GM19468 (cell line): ENCODE data around the gene RNF130.

Source experiments
- ATAC-seq: cut with Tn5 transposase; IDR thresholded peaks from one replicate; pipeline ENCODE4 v1.9.1; 2021; ENCODE audit warnings: mild to moderate bottlenecking, moderate library complexity, moderate number of reproducible peaks; ENCODE audit not compliant: unreplicated experiment; ENCODE audit errors: extremely low read depth

Gene RNF130

DNA sequence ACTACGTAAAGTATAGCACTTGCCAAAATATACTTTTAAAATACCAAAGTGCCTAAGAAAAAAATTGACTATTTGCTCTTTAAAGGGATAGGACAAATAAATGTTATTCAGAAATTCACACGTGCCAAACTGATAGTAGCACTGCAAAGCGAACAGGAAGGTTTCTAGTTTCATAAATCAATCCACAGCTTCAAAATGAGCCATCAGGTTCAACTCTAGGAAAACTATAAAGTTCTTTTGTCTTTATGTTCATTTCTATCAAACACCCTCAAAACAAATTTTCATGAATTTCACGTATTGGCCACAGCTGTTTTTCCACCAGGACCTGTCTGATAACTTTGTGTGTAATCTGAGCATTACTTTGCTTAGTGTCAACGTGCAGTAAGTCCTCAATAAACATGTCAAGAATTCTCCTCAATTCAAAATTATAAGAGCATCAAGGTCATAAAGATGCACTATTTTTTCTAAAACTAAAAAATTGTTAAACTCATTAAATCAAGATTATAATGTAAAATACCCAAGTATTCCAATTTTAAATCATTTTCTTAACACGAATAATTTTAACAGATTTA, 3.0 kb downstream of the RNF130 start:
- no peak for ATAC-seq

DNA sequence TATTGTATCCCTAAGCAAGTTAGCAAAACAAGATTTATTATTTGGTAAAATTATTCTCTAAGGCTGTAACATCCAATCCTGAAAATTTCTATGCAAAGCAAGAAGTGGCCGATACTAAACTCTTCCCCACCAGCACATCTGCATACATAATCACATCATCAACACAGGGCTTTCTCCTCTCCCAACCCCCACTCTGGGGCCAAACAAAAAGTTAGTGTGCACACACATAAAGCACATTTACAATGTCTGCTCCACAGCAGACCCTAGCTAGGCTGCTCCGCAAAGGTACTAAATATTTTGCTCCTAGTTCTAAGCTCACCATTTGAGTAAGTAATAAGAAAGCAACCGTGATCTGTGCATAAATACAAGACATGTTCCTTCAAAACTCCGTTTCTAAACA, 3.6 kb downstream of the RNF130 start:
- no peak for ATAC-seq

DNA sequence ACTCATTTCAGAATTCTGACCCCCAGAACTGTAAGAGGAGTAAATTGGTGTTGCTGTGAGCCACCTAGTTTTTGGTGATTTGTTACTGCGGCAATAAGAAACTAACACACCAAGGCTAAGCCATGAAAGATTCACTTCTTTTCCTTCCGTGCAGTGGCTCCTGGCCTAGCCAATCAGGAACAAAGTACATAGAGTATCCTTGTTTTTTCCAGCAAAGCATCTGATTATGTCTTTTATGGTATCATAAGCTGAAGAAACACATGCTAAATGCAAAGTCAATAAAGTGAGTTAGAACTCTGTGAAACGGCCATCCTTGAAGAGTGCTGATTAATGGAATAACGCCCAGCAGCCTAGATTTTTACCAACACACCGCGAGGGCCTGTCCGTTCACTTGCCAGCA, 11.4 kb downstream of the RNF130 start:
- ATAC-seq: no peak

DNA sequence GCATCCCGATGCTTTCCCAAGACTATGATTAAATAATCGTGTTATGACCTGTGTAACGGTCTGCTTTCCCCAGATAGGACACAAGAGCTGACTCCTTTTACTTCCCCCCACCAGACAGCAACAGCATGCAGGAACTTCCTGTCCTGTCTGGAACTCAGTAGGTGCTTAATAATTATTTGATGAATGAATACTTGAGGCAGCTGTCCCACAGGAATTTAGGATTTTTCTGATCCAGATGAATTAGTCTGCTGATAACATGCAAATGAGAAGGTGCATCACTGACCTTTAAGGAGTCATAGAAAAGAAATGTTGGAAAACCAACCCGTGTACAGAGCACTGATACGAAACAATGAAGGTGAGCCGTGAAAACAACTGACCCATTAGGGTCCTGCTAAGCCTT, 12.2 kb downstream of the RNF130 start:
- no peak for ATAC-seq

DNA sequence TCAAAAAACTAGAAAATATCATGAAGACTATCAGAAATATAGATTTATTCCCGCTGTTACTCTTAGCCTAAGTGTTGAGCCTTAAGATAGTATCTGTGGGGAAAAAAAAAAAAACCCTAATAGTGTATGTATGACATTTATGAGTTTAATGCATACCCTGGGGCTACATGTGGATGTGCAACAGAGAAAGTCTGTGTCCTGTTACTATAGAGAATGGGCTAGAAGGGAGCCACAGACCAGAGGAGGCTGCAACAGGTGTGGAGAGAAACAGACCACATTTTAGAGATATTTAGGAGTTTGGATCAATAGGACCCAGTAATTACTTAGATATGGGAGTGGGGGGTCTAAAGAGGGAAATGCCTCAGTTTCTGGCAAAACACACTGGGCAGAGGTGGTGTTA, 15.4 kb downstream of the RNF130 start:
- ATAC-seq: no peak

DNA sequence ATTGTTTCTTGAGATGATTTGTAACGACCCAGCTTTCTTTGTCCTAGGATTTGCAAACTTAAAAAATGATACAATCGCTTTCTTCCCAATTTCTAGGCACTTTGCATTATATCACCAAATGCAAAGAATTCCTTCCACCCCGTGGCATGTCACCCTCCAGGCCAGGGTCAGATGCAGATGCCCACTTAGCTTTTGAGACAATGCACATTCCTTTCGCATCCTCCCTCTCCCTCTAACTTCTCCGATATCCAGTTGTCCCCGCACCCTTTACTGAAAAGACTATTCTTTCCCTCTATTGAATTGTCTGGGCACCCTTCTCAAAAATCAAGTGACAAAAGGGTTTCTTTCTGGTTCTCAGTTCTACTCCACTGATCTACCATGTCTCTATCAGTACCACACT, 17.3 kb downstream of the RNF130 start:
- no peak for ATAC-seq

- no peak for ATAC-seq
These were observed 18.4 kb downstream of the RNF130 start for GRCh38 chr5:180053061-180053602.

DNA sequence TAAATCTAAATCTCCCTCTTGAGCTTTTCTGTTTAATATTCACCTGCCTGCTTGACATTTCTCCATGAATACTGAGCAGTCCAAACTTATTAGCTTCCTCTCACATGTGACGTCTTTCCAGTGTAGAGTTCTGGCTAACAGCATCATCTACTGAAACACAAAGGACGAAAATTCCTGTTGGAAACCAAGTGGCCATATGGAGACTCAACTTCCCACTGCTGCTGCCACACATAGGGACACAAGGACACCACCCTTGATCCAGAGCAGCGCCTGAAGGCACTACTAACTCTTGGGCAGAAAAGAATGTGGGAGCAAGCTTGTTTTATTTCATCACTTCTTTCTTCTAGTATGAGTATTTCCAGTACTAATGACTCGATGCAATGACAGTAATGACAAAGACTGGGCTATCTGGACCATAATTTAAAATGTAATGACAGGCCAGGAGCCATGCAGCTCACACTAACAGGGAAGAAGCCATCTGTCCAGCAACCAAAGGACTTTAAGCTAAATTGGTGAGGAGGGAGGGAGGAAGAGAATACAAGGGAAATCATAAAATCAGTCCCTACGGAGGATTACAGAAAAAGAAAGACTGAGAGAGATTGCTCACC, 19.2 kb downstream of the RNF130 start:
- no peak for ATAC-seq

DNA sequence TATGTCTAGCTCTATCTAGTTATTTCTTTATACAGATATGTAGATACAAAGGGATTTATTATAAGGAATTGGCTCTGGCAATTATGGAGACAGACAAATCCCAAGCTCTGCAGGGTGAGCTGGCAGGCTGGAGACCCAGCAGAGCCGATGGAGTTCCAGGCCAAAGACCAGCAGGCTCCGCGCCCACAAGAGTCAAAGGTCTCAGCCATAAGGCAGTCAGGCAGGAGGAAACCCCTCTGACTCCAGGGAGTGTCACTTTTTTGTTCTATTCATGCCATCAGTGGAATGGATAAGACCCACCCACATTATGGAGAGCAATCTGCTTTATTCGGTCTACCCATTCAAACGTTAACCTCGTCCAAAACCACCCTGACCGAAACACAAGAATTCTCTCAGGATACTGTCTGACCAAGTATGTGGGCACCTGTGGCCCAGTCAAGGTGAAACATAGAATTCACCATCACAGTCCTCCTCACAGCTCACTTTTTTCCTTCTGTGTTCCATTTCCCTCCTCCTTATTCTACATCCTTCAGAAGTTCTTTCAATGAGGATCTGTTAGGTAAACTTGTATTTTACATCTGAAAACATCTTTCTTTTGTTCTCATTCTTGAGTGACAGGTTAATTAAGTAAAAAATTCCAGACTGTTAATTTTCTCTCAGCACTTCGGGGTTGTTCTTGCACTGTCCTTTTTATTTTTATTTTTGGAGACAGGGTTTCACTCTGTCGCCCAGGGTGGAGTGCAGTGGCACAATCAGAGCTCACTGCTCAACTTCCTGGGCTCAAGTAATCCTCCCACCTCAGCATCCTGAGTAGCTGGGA, 21.2 kb downstream of the RNF130 start:
- ATAC-seq: no peak

DNA sequence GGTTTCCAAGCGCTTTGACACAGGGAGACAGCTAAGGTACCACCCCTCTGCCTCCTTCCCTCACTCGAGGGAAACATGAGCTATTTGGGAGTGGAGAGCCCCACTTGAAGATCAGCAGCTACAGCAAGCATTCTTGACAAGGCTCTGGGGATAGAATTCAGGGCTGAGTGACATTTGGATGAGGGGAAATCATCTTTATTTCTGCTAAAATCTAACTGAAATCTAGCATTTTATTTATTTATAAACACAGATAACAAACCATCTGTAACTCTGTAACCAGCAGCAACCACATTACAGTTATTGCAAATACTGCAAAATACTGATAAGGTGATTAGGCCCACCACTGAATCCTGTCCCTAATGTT, 22.4 kb downstream of the RNF130 start:
- no peak for ATAC-seq

DNA sequence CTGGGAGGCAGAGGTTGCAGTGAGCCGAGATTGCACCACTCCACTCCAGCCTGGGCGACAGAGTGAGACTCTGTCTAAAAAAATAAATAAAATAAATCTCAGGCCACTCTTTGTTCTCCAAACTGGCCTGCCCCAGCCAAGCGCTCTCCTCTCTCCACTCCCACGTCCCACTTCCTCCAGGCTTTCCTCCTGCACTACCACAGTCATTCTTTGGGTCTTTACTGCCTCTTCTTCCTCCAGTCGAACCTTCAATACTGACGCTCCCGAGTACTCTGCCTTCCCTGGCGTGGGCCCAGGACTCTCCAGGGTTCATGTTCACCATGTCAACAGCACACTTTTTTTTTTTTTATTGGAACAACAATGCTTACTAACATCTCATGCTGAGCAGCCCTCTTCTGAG, 23.9 kb downstream of the RNF130 start:
- ATAC-seq: no peak

DNA sequence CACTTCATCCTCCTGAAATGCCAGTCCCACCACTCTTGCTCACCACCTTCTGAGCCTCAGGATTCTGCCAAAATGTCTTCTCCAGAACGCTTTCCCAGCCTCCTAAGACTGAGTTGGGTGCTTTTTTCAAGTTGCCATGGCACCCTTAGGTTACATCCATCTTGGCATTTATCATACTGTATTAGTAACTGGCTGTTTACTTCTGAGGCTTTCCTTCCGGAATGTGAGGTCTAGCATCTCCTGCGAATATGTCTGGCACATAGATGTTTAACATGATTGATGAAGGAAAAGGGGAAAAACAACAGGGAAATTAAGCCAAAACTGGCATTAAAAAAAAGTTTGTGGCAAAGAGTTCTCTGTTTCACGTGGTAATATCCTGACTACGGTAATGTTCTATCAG, 24.9 kb downstream of the RNF130 start:
- ATAC-seq: no peak

DNA sequence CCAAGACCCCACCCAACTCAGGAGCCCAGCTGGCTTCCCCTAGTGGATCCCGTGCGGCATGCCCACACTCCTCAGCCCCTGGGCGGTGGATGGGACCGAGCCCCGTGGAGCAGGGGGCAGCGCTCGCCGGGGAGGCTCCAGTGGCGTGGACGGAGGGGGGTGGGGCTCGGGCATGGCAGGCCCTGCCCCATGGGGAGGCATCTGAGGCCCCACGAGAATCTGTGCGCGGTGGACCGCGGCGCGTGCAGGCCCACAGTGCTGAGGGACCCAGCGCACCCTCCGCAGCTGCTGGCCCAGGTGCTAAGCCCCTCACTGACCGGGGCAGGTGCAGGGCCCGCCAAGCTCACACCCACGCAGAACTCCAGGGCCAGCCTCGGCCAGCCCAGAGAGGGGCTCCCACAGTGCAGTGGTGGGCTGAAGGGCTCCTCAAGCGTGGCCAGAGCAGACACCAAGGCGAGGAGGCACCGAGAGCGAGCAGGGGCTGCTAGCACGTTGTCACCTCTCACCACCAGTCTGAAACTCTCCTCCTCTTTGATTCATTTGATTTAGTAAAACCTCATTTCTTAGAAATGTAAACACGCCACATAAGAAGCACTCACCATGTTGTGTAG, 25.6 kb downstream of the RNF130 start:
- ATAC-seq: no peak

DNA sequence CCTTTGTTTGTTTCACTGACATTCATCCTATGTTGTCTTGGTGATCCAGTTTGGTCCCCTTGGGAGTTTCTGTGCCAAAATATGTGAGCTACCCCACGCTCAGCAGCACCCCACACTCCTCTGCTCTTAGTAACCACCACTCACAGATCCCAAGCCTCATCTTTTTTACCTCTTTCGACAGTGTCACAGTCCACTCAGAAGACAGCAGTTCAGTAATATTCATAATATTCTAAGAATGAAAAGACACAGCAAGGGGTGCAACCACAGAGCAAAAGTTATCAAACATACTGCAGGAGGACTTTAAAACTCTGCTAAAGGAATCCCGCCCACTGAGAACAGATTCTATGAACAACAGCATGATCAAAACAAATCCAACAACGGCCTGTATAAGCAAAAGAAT, 28.2 kb downstream of the RNF130 start:
- no peak for ATAC-seq

GRCh38 chr5:180041301-180042274, 30.0 kb downstream of the RNF130 start:
- ATAC-seq: no peak

DNA sequence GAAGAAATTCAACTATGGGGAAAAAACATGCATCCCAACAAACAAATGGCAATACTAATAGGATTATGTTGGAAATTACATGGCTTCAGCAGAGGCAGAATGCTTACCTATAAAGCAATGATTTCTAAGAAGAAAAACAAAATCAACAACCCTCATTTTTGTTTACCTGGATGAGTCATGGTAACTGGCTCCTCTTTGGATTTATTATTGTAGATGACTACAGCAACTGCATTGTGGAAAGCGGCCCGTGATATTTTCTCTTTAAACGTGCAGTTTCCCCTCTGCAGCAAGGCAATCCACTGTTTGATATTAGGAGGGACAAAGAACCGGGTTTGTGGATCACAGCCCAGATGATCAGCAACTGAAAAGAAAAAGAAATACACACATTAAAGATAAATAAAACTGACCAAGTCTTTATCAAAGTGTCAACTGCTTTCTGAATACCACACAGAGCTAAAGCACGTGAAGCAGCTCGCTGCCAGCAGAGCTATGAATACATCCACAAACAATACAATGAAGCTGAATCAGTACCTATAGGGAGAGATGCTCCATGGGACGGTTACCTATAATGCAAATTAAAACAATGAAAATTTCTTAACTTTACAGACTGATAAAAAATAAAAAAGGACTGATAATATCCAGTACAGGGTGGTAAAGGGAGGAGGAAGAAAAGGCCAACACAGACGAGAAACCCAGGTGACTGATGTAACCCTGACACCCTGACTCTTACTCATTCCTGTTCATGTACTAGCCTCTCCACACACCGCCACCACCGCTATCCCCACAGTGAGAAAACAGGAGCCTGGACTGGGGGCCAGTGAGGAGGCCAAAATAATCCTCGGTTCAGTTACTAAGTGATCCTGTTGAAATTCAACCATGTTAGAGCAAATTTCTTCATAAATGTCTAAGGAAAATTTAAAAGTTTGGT, 31.0 kb downstream of the RNF130 start:
- no peak for ATAC-seq

DNA sequence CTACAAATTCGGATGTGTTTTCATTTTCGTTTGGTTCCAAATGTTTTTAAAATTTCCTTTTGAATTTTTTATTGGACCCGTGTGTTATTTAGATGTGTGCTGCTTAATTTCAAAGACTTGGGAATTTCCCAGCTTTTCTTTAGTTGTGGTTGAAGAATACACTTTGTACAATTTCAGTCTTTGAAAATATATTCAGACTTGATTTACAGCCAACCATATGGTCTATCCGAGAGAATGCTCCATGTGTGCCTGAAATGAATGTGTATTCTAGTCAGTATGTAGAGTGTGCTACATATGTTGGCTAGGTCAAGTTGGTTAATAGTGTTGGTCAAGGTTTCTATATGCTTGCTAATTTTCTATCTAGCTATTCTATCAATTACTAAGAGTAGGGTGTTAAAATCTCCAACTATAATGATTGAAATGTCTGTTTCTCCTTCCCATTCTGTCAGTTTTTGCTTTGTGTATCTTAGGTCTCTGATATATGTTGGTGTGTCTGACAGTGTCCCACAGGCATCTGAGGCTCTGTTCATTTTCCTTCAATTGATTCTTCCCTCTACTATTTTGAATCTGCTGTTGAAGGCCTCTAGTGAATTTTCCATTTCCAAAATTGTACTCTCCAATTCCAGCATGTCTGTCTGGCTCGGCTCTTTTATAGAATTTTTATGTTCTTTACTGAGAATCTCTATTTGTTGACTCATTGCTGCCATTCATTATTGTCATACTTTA, 36.2 kb downstream of the RNF130 start:
- no peak for ATAC-seq

DNA sequence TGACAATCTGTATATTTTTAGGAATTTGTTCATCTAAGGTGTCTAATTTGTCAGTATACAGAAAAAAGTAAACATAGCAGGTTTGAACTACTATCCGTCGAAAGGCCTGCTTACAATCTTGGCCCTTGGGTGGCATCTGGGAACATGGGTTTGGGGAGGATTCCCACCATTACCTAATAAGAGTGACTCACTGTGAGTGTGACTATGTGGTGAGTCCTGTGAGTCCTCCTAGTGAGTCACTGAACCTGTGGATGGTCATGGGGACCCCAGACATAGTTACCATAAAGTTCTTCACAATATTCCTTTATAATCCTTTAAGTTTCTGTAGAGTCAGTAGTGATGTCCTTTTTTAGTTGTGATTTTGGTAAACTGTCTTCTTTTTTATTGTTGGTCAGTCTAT, 37.0 kb downstream of the RNF130 start:
- no peak for ATAC-seq
